NCI-H526 treated with DMSO at 0.1 percent for 48 hours (cell line): ENCODE results near the gene PER2.
A peak's percentile ranks its signal among the peaks of the same experiment; 100 is the strongest.

ENCODE experiments used
- DNase-seq: peaks from one replicate; lab custom pipeline; 2025; lab: John Stamatoyannopoulos, UW

PER2 gene

GRCh38 chr2:238225911-238226697 is 62.3 kb downstream of the PER2 start:
- no peak for DNase-seq

GRCh38 chr2:238225121-238225520 is 63.3 kb downstream of the PER2 start:
- DNase-seq, result no peak

GRCh38 chr2:238224356-238225035 is 63.9 kb downstream of the PER2 start:
- no peak for DNase-seq

GRCh38 chr2:238220892-238221521 is 67.4 kb downstream of the PER2 start:
- no peak for DNase-seq

- no peak for DNase-seq
Measured at GRCh38 chr2:238220274-238220891, 68.0 kb downstream of the PER2 start.

- no peak for DNase-seq
Measured at GRCh38 chr2:238216651-238217184, 71.7 kb downstream of the PER2 start.

- DNase-seq, result no peak
Measured at GRCh38 chr2:238207006-238207405, 81.4 kb downstream of the PER2 start.

- no peak for DNase-seq
Measured at GRCh38 chr2:238203973-238204683, 84.3 kb downstream of the PER2 start.

- DNase-seq, result peak; percentile 82
Measured at GRCh38 chr2:238203094-238203972, 85.1 kb downstream of the PER2 start, which contains the start of gene ILKAP. Gene ILKAP, minus strand, starts transcription at chr2:238203695. Its CDS starts 142 bp downstream, at chr2:238203553.

- DNase-seq, result no peak
Measured at GRCh38 chr2:238202326-238203093, 85.9 kb downstream of the PER2 start.
